ENCODE data around the gene SLC8A1. TPM values are rescaled to one million over a fixed set of nuclear protein-coding genes. Genes with fewer than 3 reads are reported as not detected.

Gene SLC8A1
- total RNA-seq, 2 donors from 2014 or later = 0.66 to 7.8 TPM

DNA sequence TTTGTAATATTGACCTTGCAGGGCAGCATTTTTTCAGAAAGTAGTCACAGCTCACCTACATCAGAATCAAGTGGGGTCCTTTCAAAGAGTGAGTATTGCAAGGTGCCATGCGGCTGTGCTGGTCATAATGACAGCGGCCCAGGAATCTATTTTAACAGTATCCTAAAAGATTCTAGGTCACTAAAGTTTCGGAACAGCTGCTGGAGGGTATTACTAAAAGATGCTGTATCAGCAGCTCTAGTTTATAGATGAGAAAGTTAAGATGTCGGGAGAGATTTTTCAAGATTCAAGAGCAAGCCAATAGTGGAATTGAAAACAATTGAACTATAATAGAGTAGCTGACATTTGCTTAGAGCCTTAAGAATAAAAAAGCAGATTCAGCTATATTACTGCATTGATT is 336.0 kb downstream of the SLC8A1 start:
- H3K36me3 ChIP-seq (replicated peaks in 1 of 2; ENCODE audit: insufficient read depth in 1 of 2, low read depth in 2 of 2) = no peaks in the 10 kb centered on the region
- H3K27ac ChIP-seq = no peak overlapping the region
- intact Hi-C loops (cut with DNase I) = no loop called here
- no peak overlapping the region for H3K4me3 ChIP-seq
- H3K4me1 ChIP-seq = no peaks in the 10 kb centered on the region
- 81 to 89% methylated on average over 4 of the region's 4 CpGs for WGBS, 2 donors
- DNase-seq (no peak), ATAC-seq (no peak)
- H3K9me3 ChIP-seq = no peaks in the 10 kb centered on the region
- no peaks in the 10 kb centered on the region for H3K27me3 ChIP-seq
- TF ChIP-seq POLR2A (IDR thresholded peaks at IDR 0.05) = no peak
- TF ChIP-seq, protein P1, sequence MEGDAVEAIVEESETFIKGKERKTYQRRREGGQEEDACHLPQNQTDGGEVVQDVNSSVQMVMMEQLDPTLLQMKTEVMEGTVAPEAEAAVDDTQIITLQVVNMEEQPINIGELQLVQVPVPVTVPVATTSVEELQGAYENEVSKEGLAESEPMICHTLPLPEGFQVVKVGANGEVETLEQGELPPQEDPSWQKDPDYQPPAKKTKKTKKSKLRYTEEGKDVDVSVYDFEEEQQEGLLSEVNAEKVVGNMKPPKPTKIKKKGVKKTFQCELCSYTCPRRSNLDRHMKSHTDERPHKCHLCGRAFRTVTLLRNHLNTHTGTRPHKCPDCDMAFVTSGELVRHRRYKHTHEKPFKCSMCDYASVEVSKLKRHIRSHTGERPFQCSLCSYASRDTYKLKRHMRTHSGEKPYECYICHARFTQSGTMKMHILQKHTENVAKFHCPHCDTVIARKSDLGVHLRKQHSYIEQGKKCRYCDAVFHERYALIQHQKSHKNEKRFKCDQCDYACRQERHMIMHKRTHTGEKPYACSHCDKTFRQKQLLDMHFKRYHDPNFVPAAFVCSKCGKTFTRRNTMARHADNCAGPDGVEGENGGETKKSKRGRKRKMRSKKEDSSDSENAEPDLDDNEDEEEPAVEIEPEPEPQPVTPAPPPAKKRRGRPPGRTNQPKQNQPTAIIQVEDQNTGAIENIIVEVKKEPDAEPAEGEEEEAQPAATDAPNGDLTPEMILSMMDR (IDR thresholded peaks at IDR 0.05) = no peak

DNA sequence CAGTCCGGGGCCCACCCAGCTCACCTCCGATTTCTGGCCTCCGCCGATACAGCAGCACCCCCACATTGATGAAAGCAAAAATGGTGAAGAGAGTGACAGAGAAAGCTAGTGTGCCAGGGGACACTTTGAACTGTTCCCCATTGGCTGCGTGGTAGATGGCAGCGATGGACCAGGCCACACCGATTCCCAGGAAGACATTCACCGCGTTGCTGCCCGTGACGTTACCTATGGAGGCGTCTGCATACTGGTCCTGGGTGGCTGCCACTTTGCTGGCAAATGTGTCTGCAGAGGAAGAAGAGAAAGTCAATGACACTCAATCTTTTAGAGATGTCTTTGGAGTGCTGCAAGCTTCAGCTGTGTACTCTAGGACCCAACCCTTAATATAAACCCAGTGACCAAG is 336.5 kb downstream of the SLC8A1 start:
- Histone ChIP-seq H3K4me3 (no peak overlapping the region), H3K27ac (no peak overlapping the region), H3K36me3 (replicated peaks in 1 of 2; ENCODE audit: insufficient read depth in 1 of 2, low read depth in 2 of 2) (no peaks in the 10 kb centered on the region), H3K4me1 (no peaks in the 10 kb centered on the region), H3K9me3 (no peaks in the 10 kb centered on the region), H3K27me3 (no peaks in the 10 kb centered on the region)
- WGBS, 2 donors = 90% methylated on average over 12 of the region's 12 CpGs
- TF ChIP-seq, protein P1 (IDR thresholded peaks at IDR 0.05) = no peak
- no peak for TF ChIP-seq POLR2A (IDR thresholded peaks at IDR 0.05)
- ATAC-seq (no peak), DNase-seq (no peak)
- intact Hi-C loops (cut with DNase I) = no loop called here

DNA sequence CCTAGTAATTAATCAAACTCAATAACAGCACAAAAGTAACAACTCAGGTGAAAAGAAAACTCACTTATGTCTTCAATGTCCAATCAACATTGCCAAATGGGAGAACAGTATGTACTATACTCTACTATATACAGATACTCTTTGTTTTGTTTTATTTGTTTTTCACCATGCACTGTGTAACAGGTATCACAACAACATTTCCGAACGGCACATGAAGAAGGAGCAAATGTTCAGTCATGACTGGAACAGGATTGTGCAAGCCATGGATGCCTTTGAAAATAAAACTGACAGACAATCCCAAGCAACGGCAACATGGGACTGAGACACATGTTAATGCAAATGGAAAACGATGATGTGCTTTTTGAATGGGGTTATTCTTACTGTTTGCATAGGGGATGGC is 337.9 kb downstream of the SLC8A1 start:
- intact Hi-C loops (cut with DNase I) = no loop called here
- no peak overlapping the region for H3K27ac ChIP-seq
- DNase-seq (no peak), ATAC-seq (no peak)
- TF ChIP-seq POLR2A (IDR thresholded peaks at IDR 0.05) = no peak
- TF ChIP-seq, protein P1 (IDR thresholded peaks at IDR 0.05) = no peak
- no peaks in the 10 kb centered on the region for H3K27me3 ChIP-seq
- H3K4me3 ChIP-seq = no peak overlapping the region
- H3K4me1 ChIP-seq = no peaks in the 10 kb centered on the region
- no peaks in the 10 kb centered on the region for H3K9me3 ChIP-seq
- H3K36me3 ChIP-seq (replicated peaks in 1 of 2; ENCODE audit: insufficient read depth in 1 of 2, low read depth in 2 of 2) = no peaks in the 10 kb centered on the region
- 42 to 49% methylated on average over 4 of the region's 4 CpGs for WGBS, 2 donors

DNA sequence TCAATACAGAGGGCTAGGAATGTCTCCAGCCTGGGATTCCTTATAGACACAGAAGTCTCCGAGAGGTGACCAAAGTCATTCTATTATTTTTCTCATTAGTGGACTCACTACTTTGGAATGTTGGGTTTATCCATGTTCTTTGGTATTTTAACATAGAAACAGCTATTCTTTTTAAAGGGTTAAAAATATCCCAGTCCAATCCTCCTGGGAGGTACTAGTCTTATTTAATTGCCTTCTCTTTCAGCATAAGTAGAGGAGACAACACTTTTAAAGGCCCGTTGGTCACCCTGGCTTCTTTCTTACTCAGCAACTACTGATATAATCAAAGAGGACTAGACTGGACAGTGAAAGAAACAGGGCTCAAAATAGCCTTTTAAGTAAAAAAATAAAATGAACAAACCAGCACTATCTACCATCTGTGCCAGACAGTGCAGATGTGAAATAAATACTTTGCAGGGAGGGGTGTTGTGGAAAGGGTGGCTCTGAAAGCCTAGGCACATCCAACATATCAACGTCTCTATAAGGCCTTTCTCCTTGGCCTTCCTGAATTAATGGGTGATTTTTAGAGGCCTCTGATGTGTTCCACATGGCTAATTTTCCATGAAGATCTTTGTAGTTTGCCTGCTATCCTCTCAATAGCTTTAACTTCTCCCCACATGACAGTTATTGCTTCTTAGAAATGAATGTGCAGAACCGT is 338.5 kb downstream of the SLC8A1 start:
- Histone ChIP-seq H3K27me3 (no peaks in the 10 kb centered on the region), H3K27ac (no peak overlapping the region), H3K4me1 (no peaks in the 10 kb centered on the region), H3K9me3 (no peaks in the 10 kb centered on the region), H3K4me3 (no peak overlapping the region), H3K36me3 (replicated peaks in 1 of 2; ENCODE audit: insufficient read depth in 1 of 2, low read depth in 2 of 2) (no peaks in the 10 kb centered on the region)
- intact Hi-C loops (cut with DNase I) = no loop called here
- ATAC-seq (no peak), DNase-seq (no peak)
- TF ChIP-seq, protein P1 (IDR thresholded peaks at IDR 0.05) = no peak
- TF ChIP-seq POLR2A (IDR thresholded peaks at IDR 0.05) = no peak
- WGBS, 2 donors = 43 to 52% methylated on average over 4 of the region's 4 CpGs

DNA sequence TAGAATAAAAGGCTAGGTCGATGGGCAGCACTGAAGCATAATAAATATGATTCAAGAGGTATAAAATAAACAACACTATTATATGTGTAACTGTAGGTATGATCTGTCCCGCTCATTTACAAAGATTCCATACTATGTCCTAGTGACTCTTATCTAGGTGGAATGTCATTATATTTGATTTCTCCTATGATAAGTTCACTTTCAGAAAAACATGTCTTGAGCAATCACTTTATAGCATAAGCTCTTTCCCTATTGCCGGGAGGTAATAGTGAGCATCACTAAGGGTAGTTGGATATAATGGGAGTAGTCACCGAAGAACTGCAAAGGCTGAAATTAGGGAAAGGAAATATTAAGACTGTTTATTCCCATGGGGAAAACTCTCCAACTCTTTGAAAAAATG is 342.5 kb downstream of the SLC8A1 start:
- intact Hi-C loops (cut with DNase I) = no loop called here
- no peak overlapping the region for H3K27ac ChIP-seq
- TF ChIP-seq, protein P1 (IDR thresholded peaks at IDR 0.05) = no peak
- no peak for DNase-seq
- ATAC-seq = no peak
- H3K9me3 ChIP-seq = no peaks in the 10 kb centered on the region
- 82% methylated on average over 4 of the region's 4 CpGs for WGBS, 2 donors
- no peaks in the 10 kb centered on the region for H3K4me1 ChIP-seq
- H3K4me3 ChIP-seq = no peak overlapping the region
- H3K36me3 ChIP-seq (replicated peaks in 1 of 2; ENCODE audit: insufficient read depth in 1 of 2, low read depth in 2 of 2) = no peaks in the 10 kb centered on the region
- H3K27me3 ChIP-seq = peaks cover 0 to 3% of the 10 kb centered on the region in 2 donors
